Measurements from ENCODE around the gene AHCYL2. TPM values are rescaled to one million over a fixed set of nuclear protein-coding genes. Genes with fewer than 3 reads are reported as not detected.

The AHCYL2 gene
- total RNA-seq, 1 experiment from 2014 or later, result 25.6 TPM

GRCh38 chr7:129212126-129212525 lies 12.7 kb upstream of the AHCYL2 start (continued):
- TF ChIP-seq, protein P1, sequence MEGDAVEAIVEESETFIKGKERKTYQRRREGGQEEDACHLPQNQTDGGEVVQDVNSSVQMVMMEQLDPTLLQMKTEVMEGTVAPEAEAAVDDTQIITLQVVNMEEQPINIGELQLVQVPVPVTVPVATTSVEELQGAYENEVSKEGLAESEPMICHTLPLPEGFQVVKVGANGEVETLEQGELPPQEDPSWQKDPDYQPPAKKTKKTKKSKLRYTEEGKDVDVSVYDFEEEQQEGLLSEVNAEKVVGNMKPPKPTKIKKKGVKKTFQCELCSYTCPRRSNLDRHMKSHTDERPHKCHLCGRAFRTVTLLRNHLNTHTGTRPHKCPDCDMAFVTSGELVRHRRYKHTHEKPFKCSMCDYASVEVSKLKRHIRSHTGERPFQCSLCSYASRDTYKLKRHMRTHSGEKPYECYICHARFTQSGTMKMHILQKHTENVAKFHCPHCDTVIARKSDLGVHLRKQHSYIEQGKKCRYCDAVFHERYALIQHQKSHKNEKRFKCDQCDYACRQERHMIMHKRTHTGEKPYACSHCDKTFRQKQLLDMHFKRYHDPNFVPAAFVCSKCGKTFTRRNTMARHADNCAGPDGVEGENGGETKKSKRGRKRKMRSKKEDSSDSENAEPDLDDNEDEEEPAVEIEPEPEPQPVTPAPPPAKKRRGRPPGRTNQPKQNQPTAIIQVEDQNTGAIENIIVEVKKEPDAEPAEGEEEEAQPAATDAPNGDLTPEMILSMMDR (IDR thresholded peaks at IDR 0.05), result no peak
- TF ChIP-seq MXD4 (CRISPR knock-in tag; IDR thresholded peaks at IDR 0.05; ENCODE audit: borderline replicate concordance) (no peak), ZNF281 (CRISPR knock-in tag; IDR thresholded peaks at IDR 0.05) (no peak), E2F5 (CRISPR knock-in tag; IDR thresholded peaks at IDR 0.05) (no peak), ELF4 (CRISPR knock-in tag; IDR thresholded peaks at IDR 0.05; ENCODE audit: low read depth) (no peak), ZBTB43 (CRISPR knock-in tag; IDR thresholded peaks at IDR 0.05) (no peak)
- TF ChIP-seq, protein P2, sequence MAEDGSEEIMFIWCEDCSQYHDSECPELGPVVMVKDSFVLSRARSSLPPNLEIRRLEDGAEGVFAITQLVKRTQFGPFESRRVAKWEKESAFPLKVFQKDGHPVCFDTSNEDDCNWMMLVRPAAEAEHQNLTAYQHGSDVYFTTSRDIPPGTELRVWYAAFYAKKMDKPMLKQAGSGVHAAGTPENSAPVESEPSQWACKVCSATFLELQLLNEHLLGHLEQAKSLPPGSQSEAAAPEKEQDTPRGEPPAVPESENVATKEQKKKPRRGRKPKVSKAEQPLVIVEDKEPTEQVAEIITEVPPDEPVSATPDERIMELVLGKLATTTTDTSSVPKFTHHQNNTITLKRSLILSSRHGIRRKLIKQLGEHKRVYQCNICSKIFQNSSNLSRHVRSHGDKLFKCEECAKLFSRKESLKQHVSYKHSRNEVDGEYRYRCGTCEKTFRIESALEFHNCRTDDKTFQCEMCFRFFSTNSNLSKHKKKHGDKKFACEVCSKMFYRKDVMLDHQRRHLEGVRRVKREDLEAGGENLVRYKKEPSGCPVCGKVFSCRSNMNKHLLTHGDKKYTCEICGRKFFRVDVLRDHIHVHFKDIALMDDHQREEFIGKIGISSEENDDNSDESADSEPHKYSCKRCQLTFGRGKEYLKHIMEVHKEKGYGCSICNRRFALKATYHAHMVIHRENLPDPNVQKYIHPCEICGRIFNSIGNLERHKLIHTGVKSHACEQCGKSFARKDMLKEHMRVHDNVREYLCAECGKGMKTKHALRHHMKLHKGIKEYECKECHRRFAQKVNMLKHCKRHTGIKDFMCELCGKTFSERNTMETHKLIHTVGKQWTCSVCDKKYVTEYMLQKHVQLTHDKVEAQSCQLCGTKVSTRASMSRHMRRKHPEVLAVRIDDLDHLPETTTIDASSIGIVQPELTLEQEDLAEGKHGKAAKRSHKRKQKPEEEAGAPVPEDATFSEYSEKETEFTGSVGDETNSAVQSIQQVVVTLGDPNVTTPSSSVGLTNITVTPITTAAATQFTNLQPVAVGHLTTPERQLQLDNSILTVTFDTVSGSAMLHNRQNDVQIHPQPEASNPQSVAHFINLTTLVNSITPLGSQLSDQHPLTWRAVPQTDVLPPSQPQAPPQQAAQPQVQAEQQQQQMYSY (CRISPR knock-in tag; IDR thresholded peaks at IDR 0.05), result no peak
- TF ChIP-seq, protein P3, sequence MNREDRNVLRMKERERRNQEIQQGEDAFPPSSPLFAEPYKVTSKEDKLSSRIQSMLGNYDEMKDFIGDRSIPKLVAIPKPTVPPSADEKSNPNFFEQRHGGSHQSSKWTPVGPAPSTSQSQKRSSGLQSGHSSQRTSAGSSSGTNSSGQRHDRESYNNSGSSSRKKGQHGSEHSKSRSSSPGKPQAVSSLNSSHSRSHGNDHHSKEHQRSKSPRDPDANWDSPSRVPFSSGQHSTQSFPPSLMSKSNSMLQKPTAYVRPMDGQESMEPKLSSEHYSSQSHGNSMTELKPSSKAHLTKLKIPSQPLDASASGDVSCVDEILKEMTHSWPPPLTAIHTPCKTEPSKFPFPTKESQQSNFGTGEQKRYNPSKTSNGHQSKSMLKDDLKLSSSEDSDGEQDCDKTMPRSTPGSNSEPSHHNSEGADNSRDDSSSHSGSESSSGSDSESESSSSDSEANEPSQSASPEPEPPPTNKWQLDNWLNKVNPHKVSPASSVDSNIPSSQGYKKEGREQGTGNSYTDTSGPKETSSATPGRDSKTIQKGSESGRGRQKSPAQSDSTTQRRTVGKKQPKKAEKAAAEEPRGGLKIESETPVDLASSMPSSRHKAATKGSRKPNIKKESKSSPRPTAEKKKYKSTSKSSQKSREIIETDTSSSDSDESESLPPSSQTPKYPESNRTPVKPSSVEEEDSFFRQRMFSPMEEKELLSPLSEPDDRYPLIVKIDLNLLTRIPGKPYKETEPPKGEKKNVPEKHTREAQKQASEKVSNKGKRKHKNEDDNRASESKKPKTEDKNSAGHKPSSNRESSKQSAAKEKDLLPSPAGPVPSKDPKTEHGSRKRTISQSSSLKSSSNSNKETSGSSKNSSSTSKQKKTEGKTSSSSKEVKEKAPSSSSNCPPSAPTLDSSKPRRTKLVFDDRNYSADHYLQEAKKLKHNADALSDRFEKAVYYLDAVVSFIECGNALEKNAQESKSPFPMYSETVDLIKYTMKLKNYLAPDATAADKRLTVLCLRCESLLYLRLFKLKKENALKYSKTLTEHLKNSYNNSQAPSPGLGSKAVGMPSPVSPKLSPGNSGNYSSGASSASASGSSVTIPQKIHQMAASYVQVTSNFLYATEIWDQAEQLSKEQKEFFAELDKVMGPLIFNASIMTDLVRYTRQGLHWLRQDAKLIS (CRISPR knock-in tag; IDR thresholded peaks at IDR 0.05; ENCODE audit: borderline replicate concordance), result no peak

DNA sequence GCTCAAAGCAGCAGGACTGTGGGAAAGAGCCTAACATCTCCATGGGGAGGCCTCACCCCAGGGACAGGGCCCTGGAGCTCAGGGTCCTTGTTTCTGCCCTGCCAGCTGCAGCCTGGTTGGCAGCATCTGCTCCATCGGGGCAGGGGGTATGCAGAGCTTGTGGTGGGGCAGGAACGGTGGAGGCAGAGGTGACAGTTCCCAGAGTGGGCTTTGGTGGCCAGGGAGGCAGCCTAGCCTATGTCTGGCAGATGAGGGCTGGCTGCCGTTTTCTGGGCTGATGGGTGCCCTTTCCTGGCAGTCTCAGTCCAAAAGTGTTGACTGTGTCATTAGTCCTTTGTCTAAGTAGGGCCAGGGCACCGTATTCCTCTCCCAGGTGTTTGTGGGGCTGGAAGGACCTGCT lies 12.2 kb upstream of the AHCYL2 start:
- Mint-ChIP-seq H3K4me1 (0 out of 2 replicates have a peak, but pooled peaks cover 5% of the 10 kb centered on the region), H3K9me3 (peaks cover 13% of the 10 kb centered on the region), H3K27ac (no peak overlapping the region), H3K36me3 (peaks cover 40% of the 10 kb centered on the region), H3K4me3 (no peak overlapping the region), H3K27me3 (ENCODE audit: low read depth) (no peaks in the 10 kb centered on the region; the same call in 1 of the 2 replicates)
- ATAC-seq, result no peak
- TF ChIP-seq ZBTB43 (CRISPR knock-in tag; IDR thresholded peaks at IDR 0.05), result no peak
- TF ChIP-seq ELF4 (CRISPR knock-in tag; IDR thresholded peaks at IDR 0.05; ENCODE audit: low read depth), result no peak
- CTCF ChIA-PET, result interaction anchor here (1.5 to 3.2 kb wide), 3 partner anchors 10 to 222 kb away, joined by 4 to 45 read pairs (median 5); partner anchors contain the start of gene STRIP2
- POLR2A ChIA-PET, result no interaction called here
- no peak for DNase-seq (ENCODE audit: low spot score)
